Ramos (cell line): Measurements from ENCODE around the gene FN1.
"Not testable (repeated sequence)": the region's sequence is repeated elsewhere in the genome, so short reads cannot be mapped to it uniquely, and the experiment has no call there.

Experiments used
- in situ Hi-C: fragments of 300-500 bp; cut with MboI; formaldehyde crosslinking; loops from one replicate; pipeline ENCODE4 v1.14.3; 2022; ENCODE audit warnings: low sequenced_read_pairs; ENCODE audit not compliant: unreplicated experiment

Gene FN1

GRCh38 chr2:215410181-215410931, 25.5 kb downstream of the FN1 start:
- in situ Hi-C loops: not testable (repeated sequence)

DNA sequence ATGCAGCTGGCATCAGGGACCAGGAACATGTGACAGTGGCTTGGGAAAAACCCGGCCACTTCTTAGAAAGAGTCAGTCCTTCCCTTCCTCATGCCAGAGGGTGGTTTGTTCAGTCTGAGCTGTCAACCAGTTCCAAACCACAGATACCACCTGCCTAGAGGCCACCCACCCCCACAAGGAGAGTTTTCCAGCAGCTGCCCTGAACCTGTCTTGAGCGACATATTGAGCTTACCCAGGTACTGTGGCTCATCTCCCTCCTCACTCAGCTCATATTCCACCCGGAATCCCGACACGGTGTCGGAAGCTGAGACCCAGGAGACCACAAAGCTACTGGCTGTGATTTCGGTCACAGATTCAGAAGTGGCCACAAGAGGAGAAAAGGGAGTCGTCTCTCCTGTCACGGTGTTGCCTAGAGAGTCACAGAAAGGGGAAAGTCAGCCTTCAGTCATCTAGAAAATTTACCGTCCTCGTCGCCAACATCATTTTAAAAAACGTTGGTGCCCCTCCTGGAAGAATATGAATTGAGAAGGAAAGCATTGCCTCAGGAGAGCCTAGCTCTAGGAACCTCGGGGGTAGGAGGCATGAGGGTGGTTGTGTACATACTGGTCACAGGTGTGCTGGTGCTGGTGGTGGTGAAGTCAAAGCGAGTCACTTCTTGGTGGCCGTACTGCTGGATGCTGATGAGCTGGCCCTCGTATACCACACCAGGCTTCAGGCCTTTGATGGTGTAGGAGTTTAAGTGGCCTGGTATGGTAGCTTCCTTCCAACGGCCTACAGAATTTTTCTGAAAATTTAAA, 26.3 kb downstream of the FN1 start:
- in situ Hi-C loops: no loop called here

DNA sequence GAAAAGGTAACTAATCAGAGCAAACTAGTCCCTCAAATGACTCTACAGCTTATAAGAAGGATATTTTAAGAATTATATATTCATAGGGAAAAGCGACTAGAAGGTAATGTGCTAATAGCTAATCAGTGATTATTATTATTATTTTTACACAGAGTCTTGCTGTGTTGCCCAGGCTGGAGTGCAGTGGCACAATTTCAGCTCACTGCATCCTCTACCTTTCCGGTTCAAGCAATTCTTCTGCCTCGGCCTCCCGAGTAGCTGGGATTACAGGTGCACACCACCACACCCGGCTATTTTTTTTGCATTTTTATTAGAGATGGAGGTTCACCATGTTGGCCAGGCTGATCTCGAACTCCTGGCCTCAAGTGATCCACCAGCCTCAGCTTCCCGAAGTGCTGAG, 27.4 kb downstream of the FN1 start:
- in situ Hi-C loops: not testable (repeated sequence)

- in situ Hi-C loops: no loop called here
Measured at GRCh38 chr2:215407590-215408264, 28.1 kb downstream of the FN1 start.

- in situ Hi-C loops: no loop called here
Measured at GRCh38 chr2:215407061-215407460, 28.8 kb downstream of the FN1 start.

DNA sequence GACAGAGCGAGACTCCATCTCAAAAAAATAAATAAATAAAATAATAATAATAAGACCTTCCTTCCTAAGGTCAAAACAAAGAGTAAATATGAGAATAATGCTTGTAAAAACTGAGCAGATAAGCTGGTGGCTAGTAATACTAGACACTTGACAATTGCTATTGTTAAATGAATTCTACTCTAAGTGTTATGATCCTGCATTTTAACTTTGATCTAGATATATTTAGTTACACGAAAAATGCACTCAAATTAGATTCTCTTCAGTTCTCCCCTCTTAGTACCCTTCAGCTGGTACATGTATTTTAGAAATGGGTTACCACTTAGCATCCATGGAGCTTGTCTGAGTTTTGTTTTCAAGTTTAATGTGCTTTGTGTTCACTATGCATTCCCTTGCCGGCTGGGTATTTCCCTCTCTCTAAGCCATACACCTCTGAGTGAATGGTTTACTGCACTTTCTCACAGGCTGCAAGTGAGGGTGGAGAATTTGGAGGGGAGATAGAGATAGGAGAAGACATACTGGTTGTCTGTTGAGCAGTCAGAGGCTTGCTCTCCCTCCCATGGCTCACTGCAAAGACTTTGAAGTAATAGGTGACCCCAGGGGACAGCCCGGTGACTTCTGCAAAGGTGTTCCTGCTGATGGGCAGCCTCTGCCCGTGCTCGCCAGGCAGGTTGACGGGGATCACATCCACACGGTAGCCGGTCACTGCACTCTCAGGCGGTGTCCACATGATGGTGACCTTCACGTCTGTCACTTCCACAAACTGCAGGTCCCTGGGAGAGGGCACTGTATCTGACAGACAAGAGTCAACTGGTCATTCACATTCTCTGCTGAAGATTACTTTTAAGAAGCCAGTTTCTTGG, 29.9 kb downstream of the FN1 start:
- in situ Hi-C loops: no loop called here

DNA sequence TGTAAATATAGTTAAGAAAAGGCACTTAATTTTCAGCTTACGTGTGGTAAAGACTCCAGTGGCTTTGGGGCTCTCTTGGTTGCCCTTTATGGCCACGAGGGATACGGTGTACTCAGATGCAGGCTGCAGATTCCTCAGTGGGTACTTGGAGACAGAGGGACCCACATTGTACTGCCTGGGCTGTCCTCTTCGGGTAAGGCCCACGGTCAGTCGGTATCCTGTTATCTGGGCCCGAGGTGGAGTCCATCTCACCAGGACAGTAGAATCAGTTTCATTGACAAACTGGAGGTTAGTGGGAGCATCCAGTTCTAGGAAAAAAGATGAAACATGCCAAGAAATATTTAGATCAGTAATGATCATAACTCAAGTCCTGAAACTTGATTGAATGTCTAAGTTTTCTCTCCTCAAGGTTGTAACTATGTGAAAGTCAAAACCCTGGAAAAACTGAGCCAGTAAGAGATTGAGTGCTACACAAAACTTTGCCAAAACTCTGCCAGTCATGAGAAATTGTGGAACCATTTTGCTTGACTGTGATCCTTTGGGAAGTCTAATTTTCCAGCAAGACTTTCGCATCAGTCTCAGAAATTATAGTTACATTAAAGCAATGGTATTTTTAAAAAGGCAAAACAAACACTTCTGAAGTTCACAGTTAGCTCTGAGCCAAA, 31.4 kb downstream of the FN1 start:
- in situ Hi-C loops: no loop called here

DNA sequence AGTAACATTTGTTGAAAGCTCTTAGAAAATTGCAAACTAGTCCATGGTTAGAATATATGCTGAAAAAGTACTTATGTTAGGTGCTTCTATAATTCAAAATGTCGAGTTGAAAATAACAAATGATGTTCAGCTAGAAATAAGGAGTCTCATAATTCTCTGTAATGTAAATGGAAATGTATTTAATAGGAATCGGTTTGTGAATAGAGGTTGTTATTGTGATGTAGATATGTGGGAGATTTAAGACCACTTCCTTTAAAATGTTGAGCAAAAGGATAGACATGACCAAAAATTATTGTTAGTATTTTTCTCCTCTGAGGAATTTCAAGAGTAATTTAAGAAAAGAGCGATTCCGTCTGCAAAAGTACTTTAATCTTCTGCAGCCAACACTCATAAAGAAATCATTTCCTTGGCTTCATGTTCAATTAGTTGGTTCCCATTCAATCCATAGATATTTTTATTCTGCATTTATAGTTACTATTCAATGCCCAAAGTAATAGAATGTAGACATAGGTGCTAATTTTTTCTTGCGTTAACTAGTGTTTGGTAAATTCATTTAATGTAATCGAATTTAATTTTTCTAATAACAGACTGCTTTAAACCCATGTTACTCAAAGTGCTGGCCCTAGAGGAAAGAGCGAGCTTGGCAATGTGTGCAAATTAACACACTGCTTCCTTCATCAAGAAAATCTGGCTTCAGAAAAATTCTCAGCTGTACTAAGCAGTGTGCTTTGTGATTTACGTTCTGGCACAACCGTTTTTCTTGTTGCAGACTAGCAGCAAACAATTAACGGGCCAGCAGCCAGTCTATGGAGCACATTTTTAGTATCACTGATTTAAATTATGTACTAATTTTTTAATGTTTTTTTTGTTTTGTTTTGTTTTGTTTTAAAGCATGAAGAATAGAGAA, 32.2 kb downstream of the FN1 start:
- in situ Hi-C loops: no loop called here

DNA sequence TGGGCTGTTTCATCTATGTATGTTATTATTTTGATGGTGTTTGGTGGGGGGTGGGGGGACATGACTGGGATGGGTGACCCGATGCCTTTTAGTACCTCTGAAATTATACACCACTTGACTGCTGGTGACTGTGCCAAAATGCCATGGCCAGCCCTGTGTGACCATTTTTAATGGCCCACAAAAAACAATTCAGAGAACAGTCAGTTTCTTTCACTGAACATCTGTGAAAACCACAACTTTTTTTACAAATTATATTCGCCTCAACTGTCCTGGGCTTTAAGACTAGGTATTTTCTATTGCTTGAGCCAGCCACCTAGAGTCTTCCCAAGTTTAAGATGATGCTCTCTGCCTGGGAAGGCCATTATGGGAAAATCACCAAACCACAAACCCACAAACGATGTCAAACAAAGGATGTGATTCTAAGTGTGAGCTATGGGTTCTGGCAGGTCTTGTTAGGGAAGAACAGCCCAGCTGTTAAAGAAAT, 33.9 kb downstream of the FN1 start:
- in situ Hi-C loops: no loop called here

DNA sequence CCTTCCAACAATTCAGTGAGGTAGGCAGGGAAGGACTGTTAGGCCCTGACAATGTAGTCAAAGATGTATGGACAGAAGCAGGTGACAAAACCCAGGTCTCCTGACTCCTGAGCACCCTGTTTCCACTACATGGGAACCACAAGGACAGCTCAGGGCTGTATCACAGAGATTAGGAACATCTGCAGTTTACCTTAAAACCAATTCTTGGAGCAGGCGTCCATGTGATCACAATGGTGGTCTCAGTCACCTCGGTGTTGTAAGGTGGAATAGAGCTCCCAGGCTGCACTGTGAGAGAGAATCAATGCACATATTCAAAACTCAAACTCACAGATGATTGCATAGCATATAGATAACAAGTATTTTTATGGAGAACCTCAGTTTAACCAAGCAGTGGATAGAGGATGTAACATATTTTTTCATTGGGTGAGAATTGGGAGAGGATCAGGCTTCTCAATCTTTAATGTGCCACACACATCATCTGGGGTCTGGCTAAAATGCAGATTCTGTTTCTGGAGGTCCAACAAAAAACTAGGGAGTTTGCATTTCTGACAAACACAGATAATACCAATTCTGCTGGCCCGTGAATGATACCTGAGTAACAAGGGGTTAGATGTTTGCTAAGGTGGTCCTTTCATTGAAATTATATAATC, 36.7 kb downstream of the FN1 start:
- in situ Hi-C loops: no loop called here

DNA sequence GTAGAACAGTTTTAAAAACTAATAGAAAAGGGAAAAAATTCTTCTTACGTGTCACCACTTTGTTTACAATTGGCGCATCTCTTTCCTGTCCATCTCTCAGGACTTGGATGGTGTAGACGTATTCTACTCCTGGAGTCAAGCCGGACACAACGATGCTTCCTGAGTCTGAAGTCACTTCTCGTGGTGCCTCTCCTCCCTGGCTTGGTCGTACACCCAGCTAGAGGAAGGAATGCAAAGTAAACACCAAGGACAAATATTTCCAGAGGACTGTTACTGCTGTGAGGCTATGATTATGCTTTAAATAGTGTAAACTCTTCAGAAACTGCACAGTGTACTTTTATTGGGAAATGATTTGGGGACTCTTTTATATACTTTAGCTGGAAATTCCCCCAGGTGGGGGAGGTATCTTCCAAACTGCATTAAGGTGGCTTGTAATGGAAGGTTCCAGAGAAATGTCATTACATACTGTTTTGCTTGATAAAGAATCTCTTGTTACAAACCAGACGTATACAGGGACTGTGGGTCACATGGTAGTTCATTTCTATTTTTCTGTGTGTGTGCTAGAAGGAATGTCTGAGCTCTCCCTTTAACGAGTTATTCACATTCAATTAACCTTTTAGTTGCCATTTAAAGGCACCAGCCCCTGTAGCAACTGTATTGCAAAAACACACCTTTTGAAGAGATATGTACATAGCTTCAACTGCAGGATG, 38.1 kb downstream of the FN1 start:
- in situ Hi-C loops: no loop called here

GRCh38 chr2:215396595-215397313, 39.1 kb downstream of the FN1 start:
- in situ Hi-C loops: no loop called here

DNA sequence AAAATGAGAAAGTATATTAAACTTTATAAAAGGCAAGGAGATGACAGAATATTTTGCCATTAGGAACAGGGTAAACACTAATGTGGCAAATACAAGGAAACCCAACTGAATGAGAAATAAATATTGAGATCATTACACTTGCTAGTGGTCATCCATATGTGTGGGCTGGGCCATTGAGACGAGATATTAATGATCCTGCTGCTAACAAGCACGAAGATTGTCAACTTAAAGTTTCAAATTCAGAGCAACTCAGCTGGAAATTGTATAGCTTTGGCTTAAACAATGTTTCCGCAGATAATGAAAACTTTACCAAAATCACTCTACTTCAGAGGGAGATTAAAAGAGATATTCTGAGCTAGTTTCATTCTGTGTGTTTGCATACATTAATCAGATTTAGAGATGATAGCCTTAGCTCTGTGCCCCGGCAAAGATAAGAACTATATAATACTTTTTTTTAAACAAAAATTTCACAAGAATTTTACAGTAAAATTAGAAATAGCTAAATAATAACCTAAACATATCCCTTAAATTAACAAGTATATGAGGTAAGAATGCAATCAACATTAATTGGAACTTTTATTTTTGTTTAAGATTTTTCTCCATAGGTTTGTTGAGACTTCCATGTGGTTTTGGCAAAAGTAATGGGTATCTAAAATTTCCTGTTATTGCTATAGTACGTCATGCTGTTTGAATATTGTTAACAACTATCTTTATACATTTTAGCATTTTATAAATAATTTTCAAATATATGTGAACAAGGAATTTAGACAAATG, 40.0 kb downstream of the FN1 start:
- in situ Hi-C loops: no loop called here

DNA sequence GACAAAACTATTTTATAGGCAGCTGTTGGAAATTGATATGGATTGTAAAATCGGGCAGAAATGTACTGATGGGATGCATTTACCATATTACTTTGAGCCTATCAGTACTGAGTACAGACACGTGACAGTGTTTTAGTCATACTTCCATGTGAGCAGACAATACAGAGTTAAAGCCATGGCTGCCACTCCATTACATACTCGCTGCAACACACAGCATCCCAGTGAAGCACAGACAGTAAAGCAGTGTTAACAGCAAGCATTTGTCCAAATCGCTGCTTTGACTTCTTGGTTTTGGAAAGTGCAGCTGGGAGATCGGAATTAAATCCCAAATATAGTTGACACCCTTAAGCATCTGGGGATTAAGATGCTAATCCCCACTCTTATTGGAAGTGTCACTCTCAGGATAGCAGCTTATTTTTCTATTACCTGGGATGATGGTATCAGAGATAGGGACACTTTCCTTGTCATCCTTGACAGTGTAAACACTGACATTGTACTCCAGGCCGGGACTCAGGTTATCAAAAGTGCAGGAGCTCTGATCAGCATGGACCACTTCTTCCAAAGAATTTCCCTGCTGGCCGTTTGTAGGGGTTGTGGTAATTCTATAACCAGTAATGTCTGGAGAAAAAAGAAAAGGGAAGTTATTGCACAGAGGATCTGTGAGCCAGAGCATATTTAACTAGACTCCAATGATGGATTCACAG, 41.6 kb downstream of the FN1 start:
- in situ Hi-C loops: no loop called here

GRCh38 chr2:215392687-215393270, 43.1 kb downstream of the FN1 start:
- in situ Hi-C loops: no loop called here
